ENCODE measurements around the gene SLC44A3.

Gene SLC44A3

DNA sequence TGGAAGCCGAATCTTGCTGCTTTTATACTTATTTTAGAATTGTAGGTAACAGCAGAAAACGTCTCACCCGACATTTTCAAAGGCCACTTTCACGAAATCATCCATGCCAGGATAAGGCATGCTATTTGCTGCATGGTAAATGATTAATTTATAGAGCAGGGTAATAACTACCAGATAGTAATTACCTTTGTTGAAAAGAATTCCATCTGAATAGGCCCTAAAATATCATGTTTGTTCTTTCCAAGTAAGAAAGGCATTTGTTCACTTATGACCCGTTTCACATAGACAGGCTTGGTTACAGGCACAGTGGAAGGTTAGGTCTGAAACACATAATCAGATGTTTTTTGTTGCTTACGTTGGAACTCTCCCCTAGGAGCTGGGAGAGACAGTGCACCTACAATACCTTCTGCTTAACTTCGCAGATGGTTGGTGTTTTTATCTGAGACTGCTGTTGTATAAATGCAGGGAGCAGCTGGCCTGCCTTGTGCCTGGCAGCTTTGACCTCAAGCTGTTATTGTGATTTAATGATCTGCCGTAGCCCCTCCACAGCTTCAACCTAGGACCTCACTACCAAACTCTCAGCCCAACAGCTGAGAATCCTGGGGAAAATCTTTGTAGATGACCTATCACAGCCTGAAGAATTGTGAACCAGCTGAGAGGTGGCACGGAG is 1.6 kb downstream of the SLC44A3 start:
- no peak for TF ChIP-seq CTCF (IDR thresholded peaks at IDR 0.05; ENCODE audit: insufficient read depth, low read length, missing control alignments)
- no peak for DNase-seq (ENCODE audit: low read depth, low spot score)
- POLR2A ChIA-PET: no interaction called here
- CTCF ChIA-PET: interaction anchor here (0.7 to 2.9 kb wide), 7 partner anchors 9 to 339 kb away, joined by 3 to 16 read pairs (median 6); no protein-coding TSS in a partner anchor
- H3K4me3 ChIP-seq (ENCODE audit: low read depth, low read length): no peak overlapping the region

- no peak overlapping the region for H3K4me3 ChIP-seq (ENCODE audit: low read depth, low read length)
- ChIA-PET POLR2A (no interaction called here), CTCF (interaction anchor here (2.4 to 2.9 kb wide), 3 partner anchors 17 to 221 kb away, joined by 13 to 16 read pairs (median 16); no protein-coding TSS in a partner anchor)
- TF ChIP-seq CTCF (IDR thresholded peaks at IDR 0.05; ENCODE audit: insufficient read depth, low read length, missing control alignments): no peak
- DNase-seq (ENCODE audit: low read depth, low spot score): no peak
Observed at GRCh38 chr1:94823116-94823515, 3.0 kb downstream of the SLC44A3 start.

GRCh38 chr1:94825936-94826335 is 5.8 kb downstream of the SLC44A3 start:
- H3K4me3 ChIP-seq (ENCODE audit: low read depth, low read length): no peak overlapping the region
- CTCF ChIA-PET: interaction anchor here (1.4 kb wide), 1 partner anchor 28 kb away, joined by 7 read pairs; no protein-coding TSS in a partner anchor
- DNase-seq (ENCODE audit: low read depth, low spot score): no peak
- TF ChIP-seq CTCF (IDR thresholded peaks at IDR 0.05; ENCODE audit: insufficient read depth, low read length, missing control alignments): no peak
- POLR2A ChIA-PET: no interaction called here

- no peak for DNase-seq (ENCODE audit: low read depth, low spot score)
- no peak overlapping the region for H3K4me3 ChIP-seq (ENCODE audit: low read depth, low read length)
- POLR2A ChIA-PET: no interaction called here
- CTCF ChIA-PET: interaction anchor here (0.6 to 2.7 kb wide), 11 partner anchors 9 to 314 kb away, joined by 3 to 13 read pairs (median 4); no protein-coding TSS in a partner anchor
- TF ChIP-seq CTCF (IDR thresholded peaks at IDR 0.05; ENCODE audit: insufficient read depth, low read length, missing control alignments): no peak
Observed at GRCh38 chr1:94827434-94827833, 7.3 kb downstream of the SLC44A3 start.

- CTCF ChIA-PET: interaction anchor here (1.0 to 2.7 kb wide), 5 partner anchors 12 to 217 kb away, joined by 3 to 13 read pairs (median 4); no protein-coding TSS in a partner anchor
Observed at GRCh38 chr1:94828251-94828650, 8.1 kb downstream of the SLC44A3 start.

More at GRCh38 chr1:94828251-94828650, 8.1 kb downstream of the SLC44A3 start:
- POLR2A ChIA-PET: no interaction called here
- no peak for TF ChIP-seq CTCF (IDR thresholded peaks at IDR 0.05; ENCODE audit: insufficient read depth, low read length, missing control alignments)
- H3K4me3 ChIP-seq (ENCODE audit: low read depth, low read length): no peak overlapping the region
- DNase-seq (ENCODE audit: low read depth, low spot score): no peak

All from AG04449 (cell line).